ENCODE measurements around the gene NR5A1. TPM values are rescaled to one million over a fixed set of nuclear protein-coding genes. Genes with fewer than 3 reads are reported as not detected.

The NR5A1 gene
- total and polyA plus RNA-seq, 10 of the 15 experiments (the other 5 are each of a cell fraction or from before 2014, with no cell fraction given), result 0.06 to 0.24 (median 0.08) TPM; not detected in 5

DNA sequence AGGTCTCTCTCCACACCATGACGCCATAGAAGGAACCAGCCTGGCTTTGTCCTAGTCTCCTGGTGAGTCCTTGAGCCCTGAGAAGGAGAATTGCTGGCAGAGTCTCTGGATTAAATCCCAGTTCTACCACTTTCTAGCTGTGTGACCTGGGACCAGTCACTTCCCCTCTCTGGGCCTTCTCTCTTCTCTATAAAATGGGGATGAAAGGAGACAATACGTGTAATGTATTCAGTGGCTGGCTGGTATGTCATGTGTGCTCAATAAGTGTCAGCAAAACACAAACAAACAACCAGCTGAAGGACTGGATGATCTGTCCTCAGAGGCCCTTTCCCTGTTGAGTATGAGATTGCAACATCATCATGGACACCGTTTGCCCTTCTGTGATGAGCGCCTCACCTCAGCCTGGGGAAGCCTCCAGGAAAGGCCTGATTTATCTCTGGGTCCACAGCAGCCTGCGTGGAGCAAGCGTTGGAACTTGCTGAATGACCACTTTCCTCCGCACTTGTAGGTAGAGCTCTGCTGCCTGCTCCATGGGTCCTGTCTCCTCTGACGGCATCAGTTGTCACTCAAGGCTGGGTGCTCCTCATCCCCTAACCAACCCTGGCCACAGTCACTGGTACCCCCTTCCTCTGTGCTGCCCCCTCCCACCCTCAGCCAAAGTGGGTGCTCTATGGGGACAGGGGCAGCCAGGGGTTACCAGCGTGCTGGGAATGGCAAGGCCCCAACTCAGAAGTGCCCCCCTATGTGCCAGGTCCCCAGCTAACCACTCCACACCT lies 3.6 kb upstream of the NR5A1 start:
- no TSS peak for BruUV-seq (replicated peaks)
- Histone ChIP-seq H4K20me1 (ENCODE audit: control insufficient read depth, insufficient read depth) (no peaks in the 10 kb centered on the region), H3K9ac (ENCODE audit: control insufficient read depth, insufficient read depth, low read length) (no peak overlapping the region), H3K27ac (ENCODE audit: control insufficient read depth, insufficient read depth) (no peak overlapping the region), H2AFZ (ENCODE audit: control insufficient read depth, low read depth, low read length) (no peak overlapping the region), H3K4me2 (ENCODE audit: control insufficient read depth, insufficient read depth) (no peak overlapping the region), H3K4me3 (no peak overlapping the region), H3K79me2 (ENCODE audit: control insufficient read depth, insufficient read depth, low read length) (no peaks in the 10 kb centered on the region), H3K36me3 (ENCODE audit: control insufficient read depth in 2 of 2, insufficient read depth in 2 of 2, low read length in 1 of 2) (no peaks in the 10 kb centered on the region), H3K9me3 (replicated peaks; ENCODE audit: control insufficient read depth, insufficient read depth, low read length) (no peaks in the 10 kb centered on the region), H3K4me1 (ENCODE audit: control insufficient read depth, insufficient read depth, low read length) (no peaks in the 10 kb centered on the region), H3K27me3 (replicated peaks in 1 of 2; ENCODE audit: control insufficient read depth in 2 of 2, insufficient read depth in 2 of 2, low read length in 1 of 2) (no peaks in the 10 kb centered on the region)
- no peak for FAIRE-seq
- intact Hi-C loops (cut with micrococcal nuclease; ENCODE audit: unreplicated experiment), result no loop called here
- CTCF ChIA-PET, result no interaction called here
- RAD21 ChIA-PET (ENCODE audit: unreplicated experiment), result no interaction called here
- in situ Hi-C loops (cut with MboI), result no loop called here
- 50% methylated on average over 9 of the region's 9 CpGs for WGBS (ENCODE audit: insufficient coverage, insufficient replicate concordance, low lambda C conversion rate, missing lambda C conversion rate)
- SMC1A ChIA-PET (ENCODE audit: uncharacterized antibody, unreplicated experiment), result no interaction called here
- POLR2A ChIA-PET, result no interaction called here
- ATAC-seq, result no peak
- DNase-seq (ENCODE audit: low read depth, low spot score), result no peak
- TF ChIP-seq, protein P1, sequence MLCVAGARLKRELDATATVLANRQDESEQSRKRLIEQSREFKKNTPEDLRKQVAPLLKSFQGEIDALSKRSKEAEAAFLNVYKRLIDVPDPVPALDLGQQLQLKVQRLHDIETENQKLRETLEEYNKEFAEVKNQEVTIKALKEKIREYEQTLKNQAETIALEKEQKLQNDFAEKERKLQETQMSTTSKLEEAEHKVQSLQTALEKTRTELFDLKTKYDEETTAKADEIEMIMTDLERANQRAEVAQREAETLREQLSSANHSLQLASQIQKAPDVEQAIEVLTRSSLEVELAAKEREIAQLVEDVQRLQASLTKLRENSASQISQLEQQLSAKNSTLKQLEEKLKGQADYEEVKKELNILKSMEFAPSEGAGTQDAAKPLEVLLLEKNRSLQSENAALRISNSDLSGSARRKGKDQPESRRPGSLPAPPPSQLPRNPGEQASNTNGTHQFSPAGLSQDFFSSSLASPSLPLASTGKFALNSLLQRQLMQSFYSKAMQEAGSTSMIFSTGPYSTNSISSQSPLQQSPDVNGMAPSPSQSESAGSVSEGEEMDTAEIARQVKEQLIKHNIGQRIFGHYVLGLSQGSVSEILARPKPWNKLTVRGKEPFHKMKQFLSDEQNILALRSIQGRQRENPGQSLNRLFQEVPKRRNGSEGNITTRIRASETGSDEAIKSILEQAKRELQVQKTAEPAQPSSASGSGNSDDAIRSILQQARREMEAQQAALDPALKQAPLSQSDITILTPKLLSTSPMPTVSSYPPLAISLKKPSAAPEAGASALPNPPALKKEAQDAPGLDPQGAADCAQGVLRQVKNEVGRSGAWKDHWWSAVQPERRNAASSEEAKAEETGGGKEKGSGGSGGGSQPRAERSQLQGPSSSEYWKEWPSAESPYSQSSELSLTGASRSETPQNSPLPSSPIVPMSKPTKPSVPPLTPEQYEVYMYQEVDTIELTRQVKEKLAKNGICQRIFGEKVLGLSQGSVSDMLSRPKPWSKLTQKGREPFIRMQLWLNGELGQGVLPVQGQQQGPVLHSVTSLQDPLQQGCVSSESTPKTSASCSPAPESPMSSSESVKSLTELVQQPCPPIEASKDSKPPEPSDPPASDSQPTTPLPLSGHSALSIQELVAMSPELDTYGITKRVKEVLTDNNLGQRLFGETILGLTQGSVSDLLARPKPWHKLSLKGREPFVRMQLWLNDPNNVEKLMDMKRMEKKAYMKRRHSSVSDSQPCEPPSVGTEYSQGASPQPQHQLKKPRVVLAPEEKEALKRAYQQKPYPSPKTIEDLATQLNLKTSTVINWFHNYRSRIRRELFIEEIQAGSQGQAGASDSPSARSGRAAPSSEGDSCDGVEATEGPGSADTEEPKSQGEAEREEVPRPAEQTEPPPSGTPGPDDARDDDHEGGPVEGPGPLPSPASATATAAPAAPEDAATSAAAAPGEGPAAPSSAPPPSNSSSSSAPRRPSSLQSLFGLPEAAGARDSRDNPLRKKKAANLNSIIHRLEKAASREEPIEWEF (IDR thresholded peaks at IDR 0.05; ENCODE audit: insufficient replicate concordance, low read depth, low read length), result no peak
- TF ChIP-seq, protein P2, sequence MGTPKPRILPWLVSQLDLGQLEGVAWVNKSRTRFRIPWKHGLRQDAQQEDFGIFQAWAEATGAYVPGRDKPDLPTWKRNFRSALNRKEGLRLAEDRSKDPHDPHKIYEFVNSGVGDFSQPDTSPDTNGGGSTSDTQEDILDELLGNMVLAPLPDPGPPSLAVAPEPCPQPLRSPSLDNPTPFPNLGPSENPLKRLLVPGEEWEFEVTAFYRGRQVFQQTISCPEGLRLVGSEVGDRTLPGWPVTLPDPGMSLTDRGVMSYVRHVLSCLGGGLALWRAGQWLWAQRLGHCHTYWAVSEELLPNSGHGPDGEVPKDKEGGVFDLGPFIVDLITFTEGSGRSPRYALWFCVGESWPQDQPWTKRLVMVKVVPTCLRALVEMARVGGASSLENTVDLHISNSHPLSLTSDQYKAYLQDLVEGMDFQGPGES (IDR thresholded peaks at IDR 0.05), result no peak
- TF ChIP-seq, protein P3, sequence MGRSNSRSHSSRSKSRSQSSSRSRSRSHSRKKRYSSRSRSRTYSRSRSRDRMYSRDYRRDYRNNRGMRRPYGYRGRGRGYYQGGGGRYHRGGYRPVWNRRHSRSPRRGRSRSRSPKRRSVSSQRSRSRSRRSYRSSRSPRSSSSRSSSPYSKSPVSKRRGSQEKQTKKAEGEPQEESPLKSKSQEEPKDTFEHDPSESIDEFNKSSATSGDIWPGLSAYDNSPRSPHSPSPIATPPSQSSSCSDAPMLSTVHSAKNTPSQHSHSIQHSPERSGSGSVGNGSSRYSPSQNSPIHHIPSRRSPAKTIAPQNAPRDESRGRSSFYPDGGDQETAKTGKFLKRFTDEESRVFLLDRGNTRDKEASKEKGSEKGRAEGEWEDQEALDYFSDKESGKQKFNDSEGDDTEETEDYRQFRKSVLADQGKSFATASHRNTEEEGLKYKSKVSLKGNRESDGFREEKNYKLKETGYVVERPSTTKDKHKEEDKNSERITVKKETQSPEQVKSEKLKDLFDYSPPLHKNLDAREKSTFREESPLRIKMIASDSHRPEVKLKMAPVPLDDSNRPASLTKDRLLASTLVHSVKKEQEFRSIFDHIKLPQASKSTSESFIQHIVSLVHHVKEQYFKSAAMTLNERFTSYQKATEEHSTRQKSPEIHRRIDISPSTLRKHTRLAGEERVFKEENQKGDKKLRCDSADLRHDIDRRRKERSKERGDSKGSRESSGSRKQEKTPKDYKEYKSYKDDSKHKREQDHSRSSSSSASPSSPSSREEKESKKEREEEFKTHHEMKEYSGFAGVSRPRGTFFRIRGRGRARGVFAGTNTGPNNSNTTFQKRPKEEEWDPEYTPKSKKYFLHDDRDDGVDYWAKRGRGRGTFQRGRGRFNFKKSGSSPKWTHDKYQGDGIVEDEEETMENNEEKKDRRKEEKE (IDR thresholded peaks at IDR 0.05), result no peak
- TF ChIP-seq RBBP5 (conservative IDR thresholded peaks at IDR 0.05) (no peak), SIX5 (IDR thresholded peaks at IDR 0.05; ENCODE audit: low read depth, low read length, severe bottlenecking) (no peak), KDM1A (IDR thresholded peaks at IDR 0.05; ENCODE audit: borderline replicate concordance) (no peak), NR2C1 (IDR thresholded peaks at IDR 0.05) (no peak), HDAC6 (IDR thresholded peaks at IDR 0.05; ENCODE audit: unreplicated experiment) (no peak)
- TF ChIP-seq, protein P4, sequence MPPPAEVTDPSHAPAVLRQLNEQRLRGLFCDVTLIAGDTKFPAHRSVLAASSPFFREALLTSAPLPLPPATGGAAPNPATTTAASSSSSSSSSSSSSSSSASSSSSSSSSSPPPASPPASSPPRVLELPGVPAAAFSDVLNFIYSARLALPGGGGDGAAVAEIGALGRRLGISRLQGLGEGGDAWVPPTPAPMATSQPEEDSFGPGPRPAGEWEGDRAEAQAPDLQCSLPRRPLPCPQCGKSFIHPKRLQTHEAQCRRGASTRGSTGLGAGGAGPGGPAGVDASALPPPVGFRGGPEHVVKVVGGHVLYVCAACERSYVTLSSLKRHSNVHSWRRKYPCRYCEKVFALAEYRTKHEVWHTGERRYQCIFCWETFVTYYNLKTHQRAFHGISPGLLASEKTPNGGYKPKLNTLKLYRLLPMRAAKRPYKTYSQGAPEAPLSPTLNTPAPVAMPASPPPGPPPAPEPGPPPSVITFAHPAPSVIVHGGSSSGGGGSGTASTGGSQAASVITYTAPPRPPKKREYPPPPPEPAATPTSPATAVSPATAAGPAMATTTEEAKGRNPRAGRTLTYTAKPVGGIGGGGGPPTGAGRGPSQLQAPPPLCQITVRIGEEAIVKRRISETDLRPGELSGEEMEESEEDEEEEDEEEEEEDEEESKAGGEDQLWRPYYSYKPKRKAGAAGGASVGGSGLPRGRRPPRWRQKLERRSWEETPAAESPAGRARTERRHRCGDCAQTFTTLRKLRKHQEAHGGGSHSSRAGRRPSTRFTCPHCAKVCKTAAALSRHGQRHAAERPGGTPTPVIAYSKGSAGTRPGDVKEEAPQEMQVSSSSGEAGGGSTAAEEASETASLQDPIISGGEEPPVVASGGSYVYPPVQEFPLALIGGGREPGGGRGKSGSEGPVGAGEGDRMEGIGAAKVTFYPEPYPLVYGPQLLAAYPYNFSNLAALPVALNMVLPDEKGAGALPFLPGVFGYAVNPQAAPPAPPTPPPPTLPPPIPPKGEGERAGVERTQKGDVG (CRISPR knock-in tag; IDR thresholded peaks at IDR 0.05), result no peak
- TF ChIP-seq, protein P5, sequence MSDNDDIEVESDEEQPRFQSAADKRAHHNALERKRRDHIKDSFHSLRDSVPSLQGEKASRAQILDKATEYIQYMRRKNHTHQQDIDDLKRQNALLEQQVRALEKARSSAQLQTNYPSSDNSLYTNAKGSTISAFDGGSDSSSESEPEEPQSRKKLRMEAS (IDR thresholded peaks at IDR 0.05; ENCODE audit: low read depth, low read length), result no peak
